Trophoblast cell (in vitro differentiated cells and primary cell): ENCODE data around the gene FGFR2.

Experiments used
- DNase-seq, 2 donors: peaks; one replicate each; pipeline ENCODE4 v3.0.0-alpha.2; 2016
- H2AFZ ChIP-seq: 2 replicates; pipeline ENCODE4 v1.6.1; 2013; ENCODE audit warnings: low read length, moderate library complexity, mild to moderate bottlenecking; ENCODE audit not compliant: insufficient read depth, poor library complexity
- H2AK5ac ChIP-seq: 2 replicates; pipeline ENCODE4 v1.6.1; 2013; ENCODE audit warnings: mild to moderate bottlenecking, low read length
- H2BK120ac ChIP-seq: 2 replicates; pipeline ENCODE4 v1.6.1; 2013; ENCODE audit warnings: low read length, mild to moderate bottlenecking, moderate library complexity; ENCODE audit not compliant: insufficient read depth, poor library complexity
- H2BK12ac ChIP-seq: 2 replicates; pipeline ENCODE4 v1.6.1; 2013; ENCODE audit warnings: mild to moderate bottlenecking, low read length, moderate library complexity
- H2BK5ac ChIP-seq: 2 replicates; pipeline ENCODE4 v1.6.1; 2013; ENCODE audit warnings: low read length, low read depth, moderate library complexity, mild to moderate bottlenecking; ENCODE audit not compliant: poor library complexity
- H3K14ac ChIP-seq: 2 replicates; pipeline ENCODE4 v1.6.1; 2013; ENCODE audit warnings: mild to moderate bottlenecking, low read length
- H3K18ac ChIP-seq: 2 replicates; pipeline ENCODE4 v1.6.1; 2013; ENCODE audit warnings: mild to moderate bottlenecking, low read length
- H3K23ac ChIP-seq: 2 replicates; pipeline ENCODE4 v1.6.1; 2013; ENCODE audit warnings: low read length
- H3K27ac ChIP-seq: 2 replicates; pipeline ENCODE4 v1.5.1; 2013; ENCODE audit warnings: low read depth, mild to moderate bottlenecking, inconsistent platforms, low read length, moderate library complexity
- H3K27me3 ChIP-seq: 2 replicates; pipeline ENCODE4 v1.6.1; 2013; ENCODE audit warnings: inconsistent platforms, mild to moderate bottlenecking, low read length, moderate library complexity; ENCODE audit not compliant: insufficient read depth
- H3K36me3 ChIP-seq, 2 experiments: 1 replicate in 1 of 2; 2 replicates in 1 of 2; pipeline ENCODE4 v1.6.1; 2013; ENCODE audit warnings: low read length in 2 of 2, mild to moderate bottlenecking in 2 of 2, moderate library complexity in 1 of 2; ENCODE audit not compliant: insufficient read depth in 2 of 2, control insufficient read depth in 1 of 2
- H3K4ac ChIP-seq: 2 replicates; pipeline ENCODE4 v1.6.1; 2013; ENCODE audit warnings: low read depth, mild to moderate bottlenecking, low read length, moderate library complexity
- H3K4me1 ChIP-seq, 2 experiments: 1 replicate in 1 of 2; 2 replicates in 1 of 2; pipeline ENCODE4 v1.6.1; 2013; ENCODE audit warnings: low read length in 2 of 2, mild to moderate bottlenecking in 2 of 2, moderate library complexity in 1 of 2; ENCODE audit not compliant: insufficient read depth in 2 of 2, control insufficient read depth in 1 of 2
- H3K4me2 ChIP-seq: 2 replicates; pipeline ENCODE4 v1.6.1; 2013; ENCODE audit warnings: inconsistent platforms, mild to moderate bottlenecking, low read length, moderate library complexity
- H3K4me3 ChIP-seq: 2 replicates; pipeline ENCODE4 v1.5.1; 2013; ENCODE audit warnings: mild to moderate bottlenecking, low read depth, low read length, inconsistent platforms
- H3K79me1 ChIP-seq: one replicate; pipeline ENCODE4 v1.6.1; 2013; ENCODE audit warnings: low read length
- H3K79me2 ChIP-seq: 2 replicates; pipeline ENCODE4 v1.6.1; 2013; ENCODE audit warnings: low read length, mild to moderate bottlenecking; ENCODE audit not compliant: control insufficient read depth, insufficient read depth, poor library complexity
- H3K9ac ChIP-seq: 2 replicates; pipeline ENCODE4 v1.6.1; 2013; ENCODE audit warnings: mild to moderate bottlenecking, low read length
- H3K9me3 ChIP-seq: 2 replicates; pipeline ENCODE4 v1.6.1; 2013; ENCODE audit warnings: low read depth, mild to moderate bottlenecking, control low read depth, inconsistent platforms, low read length; ENCODE audit not compliant: insufficient read depth
- H4K12ac ChIP-seq: 2 replicates; pipeline ENCODE4 v1.6.1; 2013; ENCODE audit warnings: low read depth, mild to moderate bottlenecking, low read length, moderate library complexity
- H4K8ac ChIP-seq: 2 replicates; pipeline ENCODE4 v1.6.1; 2013; ENCODE audit warnings: low read depth, mild to moderate bottlenecking, low read length, moderate library complexity
- H4K91ac ChIP-seq: one replicate; pipeline ENCODE4 v1.6.1; 2013; ENCODE audit warnings: low read depth, mild to moderate bottlenecking, low read length, moderate library complexity
- WGBS: extraction: QIAGEN DNeasy Blood & Tissue Kit; methylation state at CpG from one replicate; pipeline ENCODE4 v1.1.7; 2013; ENCODE audit warnings: missing lambda C conversion rate; ENCODE audit not compliant: insufficient read length, insufficient coverage; ENCODE audit errors: extremely low coverage; 5-methylcytosine and 5-hydroxymethylcytosine counted together

FGFR2 gene

GRCh38 chr10:121455377-121455776, 142.9 kb downstream of the FGFR2 start:
- H3K4me1 ChIP-seq: peaks cover 7 to 11% of the 10 kb centered on the region in 2 experiments
- no peak overlapping the region for H3K4me2 ChIP-seq
- H3K9me3 ChIP-seq: peaks cover 2% of the 10 kb centered on the region
- H4K91ac ChIP-seq: no peak overlapping the region
- no peak overlapping the region for H2BK5ac ChIP-seq
- no peak for DNase-seq
- no CpG with 5 or more reads among the region's 5 CpGs for WGBS
- H3K4me3 ChIP-seq: no peak overlapping the region
- no peaks in the 10 kb centered on the region for H3K36me3 ChIP-seq
- no peaks in the 10 kb centered on the region for H3K79me1 ChIP-seq
- no peak overlapping the region for H2AK5ac ChIP-seq
- H3K18ac ChIP-seq: no peak overlapping the region
- no peaks in the 10 kb centered on the region for H3K79me2 ChIP-seq
- no peak overlapping the region for H3K23ac ChIP-seq
- H4K8ac ChIP-seq: no peak overlapping the region
- no peak overlapping the region for H3K4ac ChIP-seq
- no peaks in the 10 kb centered on the region for H3K27me3 ChIP-seq
- no peak overlapping the region for H3K14ac ChIP-seq
- no peak overlapping the region for H2BK12ac ChIP-seq
- H3K9ac ChIP-seq: no peak overlapping the region
- H4K12ac ChIP-seq: no peak overlapping the region
- no peak overlapping the region for H3K27ac ChIP-seq
- H2BK120ac ChIP-seq: no peak overlapping the region
- no peak overlapping the region for H2AFZ ChIP-seq

- Histone ChIP-seq H3K79me2 (no peaks in the 10 kb centered on the region), H3K4me3 (no peak overlapping the region), H2BK12ac (no peak overlapping the region), H4K12ac (no peak overlapping the region), H3K18ac (no peak overlapping the region), H3K36me3 (no peaks in the 10 kb centered on the region), H2BK120ac (no peak overlapping the region), H3K4me2 (no peak overlapping the region), H3K27me3 (no peaks in the 10 kb centered on the region), H4K91ac (no peak overlapping the region), H2AFZ (no peak overlapping the region), H3K9ac (no peak overlapping the region), H3K4ac (no peak overlapping the region), H3K9me3 (peaks cover 2% of the 10 kb centered on the region), H3K79me1 (no peaks in the 10 kb centered on the region), H4K8ac (no peak overlapping the region), H3K14ac (no peak overlapping the region), H2AK5ac (no peak overlapping the region), H2BK5ac (no peak overlapping the region), H3K27ac (no peak overlapping the region), H3K23ac (no peak overlapping the region), H3K4me1 (peaks cover 4 to 7% of the 10 kb centered on the region in 2 experiments)
- no CpG with 5 or more reads among the region's 4 CpGs for WGBS
- DNase-seq: no peak
These were observed 143.5 kb downstream of the FGFR2 start for GRCh38 chr10:121454781-121455180.

- Histone ChIP-seq H3K27ac (no peak overlapping the region), H3K36me3 (no peaks in the 10 kb centered on the region), H3K27me3 (no peaks in the 10 kb centered on the region), H2AFZ (no peak overlapping the region), H2BK120ac (no peak overlapping the region), H4K12ac (no peak overlapping the region), H3K18ac (no peak overlapping the region), H3K9me3 (peaks cover 2% of the 10 kb centered on the region), H3K79me1 (no peaks in the 10 kb centered on the region), H2AK5ac (no peak overlapping the region), H2BK5ac (no peak overlapping the region), H2BK12ac (no peak overlapping the region), H4K8ac (no peak overlapping the region), H3K9ac (no peak overlapping the region), H4K91ac (no peak overlapping the region), H3K4me1 (peaks cover 2 to 6% of the 10 kb centered on the region in 2 experiments), H3K79me2 (no peaks in the 10 kb centered on the region), H3K4me2 (no peak overlapping the region), H3K4ac (no peak overlapping the region), H3K23ac (no peak overlapping the region), H3K14ac (no peak overlapping the region), H3K4me3 (no peak overlapping the region)
- no CpG with 5 or more reads among the region's 3 CpGs for WGBS
- DNase-seq: no peak
These were observed 145.1 kb downstream of the FGFR2 start for GRCh38 chr10:121453160-121453559.

GRCh38 chr10:121452581-121452980, 145.7 kb downstream of the FGFR2 start:
- Histone ChIP-seq H2BK120ac (no peak overlapping the region), H2BK12ac (no peak overlapping the region), H3K27me3 (no peaks in the 10 kb centered on the region), H3K23ac (no peak overlapping the region), H3K79me2 (no peaks in the 10 kb centered on the region), H3K9ac (no peak overlapping the region), H3K4me1 (peaks cover 2 to 6% of the 10 kb centered on the region in 2 experiments), H3K14ac (no peak overlapping the region), H3K4me3 (no peak overlapping the region), H3K4ac (no peak overlapping the region), H2AK5ac (no peak overlapping the region), H3K79me1 (no peaks in the 10 kb centered on the region), H3K18ac (no peak overlapping the region), H4K91ac (no peak overlapping the region), H3K4me2 (no peak overlapping the region), H4K12ac (no peak overlapping the region), H3K27ac (no peak overlapping the region), H2BK5ac (no peak overlapping the region), H4K8ac (no peak overlapping the region), H3K36me3 (no peaks in the 10 kb centered on the region), H2AFZ (no peak overlapping the region), H3K9me3 (peaks cover 2% of the 10 kb centered on the region)
- no peak for DNase-seq
- no CpG with 5 or more reads among the region's 4 CpGs for WGBS
